Chondrocyte (in vitro differentiated cells): ENCODE measurements around the gene PBX3. TPM values are rescaled to one million over a fixed set of nuclear protein-coding genes. Genes with fewer than 3 reads are reported as not detected.

Experiments used
- DNase-seq: peaks from one replicate; pipeline ENCODE4 v3.0.0; 2021; ENCODE audit warnings: mixed read lengths, low spot score
- H3K27ac Mint-ChIP-seq: one replicate; pipeline ENCODE4 v1.8.0; 2021; ENCODE audit warnings: mild to moderate bottlenecking, moderate library complexity, mixed read lengths; ENCODE audit not compliant: unreplicated experiment
- H3K27me3 Mint-ChIP-seq: 2 replicates; pipeline ENCODE4 v1.8.0; 2021; ENCODE audit warnings: low read depth, mixed read lengths
- H3K36me3 Mint-ChIP-seq: 2 replicates; pipeline ENCODE4 v1.8.0; 2021; ENCODE audit warnings: low read depth, mixed read lengths
- H3K4me1 Mint-ChIP-seq: 2 replicates; pipeline ENCODE4 v1.8.0; 2021; ENCODE audit warnings: low read depth, mild to moderate bottlenecking, mixed read lengths
- H3K4me3 Mint-ChIP-seq: one replicate; pipeline ENCODE4 v1.8.0; 2021; ENCODE audit warnings: mild to moderate bottlenecking, moderate library complexity, mixed read lengths; ENCODE audit not compliant: unreplicated experiment
- H3K9me3 Mint-ChIP-seq: 2 replicates; pipeline ENCODE4 v1.8.0; 2021; ENCODE audit warnings: low read depth, mixed read lengths
- total RNA-seq: library from RNA; stranded (reverse); gene quantifications from 3 replicates; pipeline ENCODE4 v1.2.1, GENCODE V29; 2021
- TF ChIP-seq, protein P1 (sequence below): fragments of 200-600 bp; sonication (generic); IDR thresholded peaks from 2 replicates; pipeline ENCODE4 v1.5.0; 2021; ENCODE audit warnings: antibody characterized with exemption, mild to moderate bottlenecking, moderate library complexity

PBX3 gene
- total RNA-seq, 1 donor from 2014 or later = 24.1 TPM

GRCh38 chr9:125748446-125749099 lies 1.4 kb downstream of the PBX3 start:
- Mint-ChIP-seq H3K9me3 (no peaks in the 10 kb centered on the region), H3K4me3 (peak overlapping the region; percentile 93), H3K36me3 (no peaks in the 10 kb centered on the region), H3K27me3 (no peaks in the 10 kb centered on the region), H3K4me1 (peaks cover 37% of the 10 kb centered on the region), H3K27ac (peak overlapping the region; percentile 94)
- TF ChIP-seq, protein P1, sequence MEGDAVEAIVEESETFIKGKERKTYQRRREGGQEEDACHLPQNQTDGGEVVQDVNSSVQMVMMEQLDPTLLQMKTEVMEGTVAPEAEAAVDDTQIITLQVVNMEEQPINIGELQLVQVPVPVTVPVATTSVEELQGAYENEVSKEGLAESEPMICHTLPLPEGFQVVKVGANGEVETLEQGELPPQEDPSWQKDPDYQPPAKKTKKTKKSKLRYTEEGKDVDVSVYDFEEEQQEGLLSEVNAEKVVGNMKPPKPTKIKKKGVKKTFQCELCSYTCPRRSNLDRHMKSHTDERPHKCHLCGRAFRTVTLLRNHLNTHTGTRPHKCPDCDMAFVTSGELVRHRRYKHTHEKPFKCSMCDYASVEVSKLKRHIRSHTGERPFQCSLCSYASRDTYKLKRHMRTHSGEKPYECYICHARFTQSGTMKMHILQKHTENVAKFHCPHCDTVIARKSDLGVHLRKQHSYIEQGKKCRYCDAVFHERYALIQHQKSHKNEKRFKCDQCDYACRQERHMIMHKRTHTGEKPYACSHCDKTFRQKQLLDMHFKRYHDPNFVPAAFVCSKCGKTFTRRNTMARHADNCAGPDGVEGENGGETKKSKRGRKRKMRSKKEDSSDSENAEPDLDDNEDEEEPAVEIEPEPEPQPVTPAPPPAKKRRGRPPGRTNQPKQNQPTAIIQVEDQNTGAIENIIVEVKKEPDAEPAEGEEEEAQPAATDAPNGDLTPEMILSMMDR = no peak
- DNase-seq = no peak

DNA sequence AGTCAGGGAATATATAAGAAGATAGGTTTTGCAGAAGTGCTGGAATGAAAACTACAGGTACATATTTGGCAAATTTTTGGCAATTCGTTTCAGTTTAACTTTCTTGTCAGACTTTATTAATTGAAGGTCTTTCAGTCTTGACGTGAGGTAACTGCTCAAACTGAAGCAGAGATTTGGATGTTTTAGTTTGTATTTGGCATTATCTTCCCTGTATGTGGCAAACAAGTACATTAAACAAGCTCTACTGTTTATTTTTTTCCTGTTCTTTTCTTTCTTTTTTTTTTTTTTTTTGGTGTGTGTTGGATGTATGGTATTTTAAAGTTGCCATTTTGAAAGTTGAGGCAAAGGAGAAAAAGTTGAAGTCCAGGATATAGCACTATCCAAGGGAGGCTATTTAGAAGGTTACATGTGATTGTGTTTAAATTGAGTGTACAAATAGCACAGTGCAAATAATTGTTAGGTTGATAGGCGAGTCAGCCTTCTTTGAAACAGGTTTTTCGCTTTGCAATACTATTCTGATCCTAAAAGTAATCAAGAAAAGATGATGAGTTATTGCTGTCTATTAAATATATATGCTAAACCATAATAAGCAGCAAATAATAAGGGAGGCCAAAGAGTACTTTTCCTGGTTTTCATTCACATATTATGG lies 2.2 kb downstream of the PBX3 start:
- TF ChIP-seq, protein P1 = no peak
- no peaks in the 10 kb centered on the region for H3K9me3 Mint-ChIP-seq
- H3K4me1 Mint-ChIP-seq = peaks cover 37% of the 10 kb centered on the region
- no peak for DNase-seq
- peak overlapping the region; percentile 93 for H3K4me3 Mint-ChIP-seq
- peak overlapping the region; percentile 68 for H3K27ac Mint-ChIP-seq
- H3K27me3 Mint-ChIP-seq = no peaks in the 10 kb centered on the region
- H3K36me3 Mint-ChIP-seq = peaks cover 2% of the 10 kb centered on the region

DNA sequence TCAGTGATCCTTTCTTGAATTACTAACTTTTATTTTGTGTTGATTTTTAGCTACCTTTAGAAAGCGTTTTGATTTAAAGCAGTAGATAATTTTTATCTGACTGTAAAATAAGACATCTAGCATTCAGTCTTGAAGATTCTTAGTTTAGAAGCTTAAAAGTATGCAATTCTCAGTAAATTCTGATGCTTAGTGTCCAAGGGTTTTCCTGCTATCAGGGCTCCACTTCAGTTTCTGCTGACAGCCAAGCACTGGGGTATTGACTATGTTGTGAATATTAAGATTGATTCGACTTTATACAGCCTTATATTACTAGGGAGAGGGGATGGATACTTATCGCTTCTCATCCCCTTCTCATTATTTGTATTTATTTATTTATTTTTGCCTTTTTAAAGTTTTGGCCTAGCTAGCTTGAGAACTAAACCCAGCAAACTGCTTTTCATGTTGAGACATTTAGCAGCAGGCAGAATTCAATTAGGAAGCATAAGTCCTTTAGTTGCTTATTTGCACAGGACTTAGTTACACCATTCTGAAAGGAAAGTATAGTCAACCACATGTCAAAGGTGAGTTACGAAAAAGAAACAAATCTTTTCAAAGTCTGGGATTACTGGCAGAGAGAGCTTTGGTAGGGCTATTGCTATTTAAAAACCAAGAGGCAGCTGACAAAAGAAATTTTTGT lies 2.9 kb downstream of the PBX3 start:
- no peaks in the 10 kb centered on the region for H3K9me3 Mint-ChIP-seq
- H3K4me3 Mint-ChIP-seq = peak overlapping the region; percentile 93
- peaks cover 2% of the 10 kb centered on the region for H3K36me3 Mint-ChIP-seq
- H3K27me3 Mint-ChIP-seq = no peaks in the 10 kb centered on the region
- DNase-seq = no peak
- peak overlapping the region; percentile 27 for H3K27ac Mint-ChIP-seq
- H3K4me1 Mint-ChIP-seq = peaks cover 37% of the 10 kb centered on the region
- TF ChIP-seq, protein P1 = no peak

- Mint-ChIP-seq H3K4me3 (peak overlapping the region; percentile 51), H3K27me3 (no peaks in the 10 kb centered on the region), H3K9me3 (no peaks in the 10 kb centered on the region), H3K36me3 (peaks cover 2% of the 10 kb centered on the region), H3K27ac (peak overlapping the region; percentile 37), H3K4me1 (peaks cover 33% of the 10 kb centered on the region)
- TF ChIP-seq, protein P1 = no peak
- DNase-seq = no peak
Measured at GRCh38 chr9:125750627-125751011, 3.4 kb downstream of the PBX3 start.

- Mint-ChIP-seq H3K9me3 (no peaks in the 10 kb centered on the region), H3K27ac (no peak overlapping the region), H3K4me1 (peaks cover 30% of the 10 kb centered on the region), H3K4me3 (no peak overlapping the region), H3K27me3 (no peaks in the 10 kb centered on the region), H3K36me3 (peaks cover 3% of the 10 kb centered on the region)
- no peak for DNase-seq
- TF ChIP-seq, protein P1 = no peak
Measured at GRCh38 chr9:125752070-125752628, 5.0 kb downstream of the PBX3 start.
